Neural cell (in vitro differentiated cells): ENCODE results near the gene PTPRN2. TPM values are rescaled to one million over a fixed set of nuclear protein-coding genes. Genes with fewer than 3 reads are reported as not detected.

ENCODE experiments used
- H2AFZ ChIP-seq: fragments of 200-600, 300-800 bp; sonication (generic), shearing (Covaris generic); 2 replicates; pipeline ENCODE4 v1.6.0; 2014; ENCODE audit warnings: low read depth, mild to moderate bottlenecking, antibody characterized with exemption, low read length, moderate library complexity
- H3F3A ChIP-seq: fragments of 200-600 bp; shearing (Covaris generic); 2 replicates; pipeline ENCODE4 v1.6.1; 2016; ENCODE audit warnings: mild to moderate bottlenecking, moderate library complexity, mixed read lengths, antibody characterized with exemption, low read length; ENCODE audit not compliant: insufficient read depth, poor library complexity, severe bottlenecking
- H3K27ac ChIP-seq: fragments of 200-600, 300-800 bp; sonication (generic), shearing (Covaris generic); 2 replicates; pipeline ENCODE4 v1.5.1; 2014; ENCODE audit warnings: mild to moderate bottlenecking, low read length, moderate library complexity
- H3K27me3 ChIP-seq: fragments of 300-800, 200-600 bp; sonication (generic), shearing (Covaris generic); 2 replicates; pipeline ENCODE4 v1.6.0; 2014; ENCODE audit warnings: mild to moderate bottlenecking, low read depth, low read length, moderate library complexity; ENCODE audit not compliant: insufficient read depth
- H3K36me3 ChIP-seq: fragments of 300-800, 200-600 bp; sonication (generic), shearing (Covaris generic); 2 replicates; pipeline ENCODE4 v1.5.1; 2014; ENCODE audit warnings: mild to moderate bottlenecking, antibody characterized with exemption, low read length, moderate library complexity; ENCODE audit not compliant: insufficient read depth
- H3K4me2 ChIP-seq: fragments of 300-800, 200-600 bp; sonication (generic), shearing (Covaris generic); 2 replicates; pipeline ENCODE4 v1.6.0; 2014; ENCODE audit warnings: mild to moderate bottlenecking, low read length
- H3K4me3 ChIP-seq: fragments of 300-800, 200-600 bp; sonication (generic), shearing (Covaris generic); 2 replicates; pipeline ENCODE4 v1.5.1; 2014; ENCODE audit warnings: mild to moderate bottlenecking, low read length, moderate library complexity
- H3K79me2 ChIP-seq: fragments of 200-600 bp; shearing (Covaris generic); replicated peaks from 2 replicates; pipeline ENCODE4 v1.6.0; 2014; ENCODE audit warnings: mild to moderate bottlenecking, low read length, moderate library complexity; ENCODE audit not compliant: insufficient read depth
- H3K9ac ChIP-seq: fragments of 300-800, 200-600 bp; sonication (generic), shearing (Covaris generic); 2 replicates; pipeline ENCODE4 v1.6.1; 2016; ENCODE audit warnings: mild to moderate bottlenecking, low read length, mixed read lengths
- H3K9me2 ChIP-seq: fragments of 200-600 bp; shearing (Covaris generic); 2 replicates; pipeline ENCODE4 v1.6.1; 2016; ENCODE audit warnings: mild to moderate bottlenecking, low read length, mixed read lengths; ENCODE audit not compliant: insufficient read depth
- H3K9me3 ChIP-seq: fragments of 200-600, 300-800 bp; sonication (generic), shearing (Covaris generic); 2 replicates; pipeline ENCODE4 v1.6.1; 2016; ENCODE audit warnings: mild to moderate bottlenecking, mixed run types, low read length, moderate library complexity, mixed read lengths
- H4K20me1 ChIP-seq: fragments of 200-600 bp; shearing (Covaris generic); 2 replicates; pipeline ENCODE4 v1.6.1; 2016; ENCODE audit warnings: mild to moderate bottlenecking, mixed run types; ENCODE audit not compliant: insufficient read depth
- EP300 ChIP-seq: fragments of 450-650 bp; conservative IDR thresholded peaks from 2 replicates; pipeline ENCODE4 v1.6.1; 2014; ENCODE audit warnings: antibody characterized with exemption, mild to moderate bottlenecking, moderate library complexity; ENCODE audit not compliant: poor library complexity, severe bottlenecking
- EZH2 ChIP-seq: fragments of 200-600, 300-800 bp; shearing (Covaris generic), sonication (generic); IDR thresholded peaks from 2 replicates; pipeline ENCODE4 v1.6.1; 2014; ENCODE audit warnings: antibody characterized with exemption, low read length, borderline replicate concordance, mild to moderate bottlenecking; ENCODE audit not compliant: insufficient read depth, poor library complexity, severe bottlenecking
- MXI1 ChIP-seq: fragments of 450-650 bp; conservative IDR thresholded peaks from 2 replicates; pipeline ENCODE4 v1.6.1; 2014; ENCODE audit warnings: antibody characterized with exemption, mild to moderate bottlenecking; ENCODE audit not compliant: poor library complexity, severe bottlenecking
- POLR2AphosphoS5 ChIP-seq: IDR thresholded peaks from 2 replicates; pipeline ENCODE4 v1.6.1; 2012
- RAD21 ChIP-seq: fragments of 450-650 bp; conservative IDR thresholded peaks from 2 replicates; pipeline ENCODE4 v1.6.1; 2014; ENCODE audit warnings: antibody characterized with exemption, mild to moderate bottlenecking, moderate library complexity
- SMC3 ChIP-seq: fragments of 450-650 bp; conservative IDR thresholded peaks from 2 replicates; pipeline ENCODE4 v1.6.1; 2014; ENCODE audit warnings: antibody characterized with exemption, mild to moderate bottlenecking, moderate library complexity; ENCODE audit not compliant: poor library complexity
- TAF1 ChIP-seq: IDR thresholded peaks from 2 replicates; pipeline ENCODE4 v1.6.1; 2012; ENCODE audit warnings: low read depth
- polyA plus RNA-seq: library from polyadenylated mRNA; depleted of rRNA; stranded (reverse); fragments of >200 nt; gene quantifications from 2 replicates; pipeline ENCODE4 v1.2.3, GENCODE V29; 2014
- TF ChIP-seq, protein P1 (sequence below): IDR thresholded peaks from 2 replicates; pipeline ENCODE4 v1.6.1; 2012; ENCODE audit warnings: borderline replicate concordance
- TF ChIP-seq, protein P2 (sequence below): fragments of 450-650 bp; IDR thresholded peaks from 2 replicates; pipeline ENCODE4 v1.5.1; 2014; ENCODE audit warnings: antibody characterized with exemption, mild to moderate bottlenecking, moderate library complexity; ENCODE audit not compliant: poor library complexity, severe bottlenecking

Gene PTPRN2
- polyA plus RNA-seq, 1 donor from 2014 or later, result 31.0 TPM

DNA sequence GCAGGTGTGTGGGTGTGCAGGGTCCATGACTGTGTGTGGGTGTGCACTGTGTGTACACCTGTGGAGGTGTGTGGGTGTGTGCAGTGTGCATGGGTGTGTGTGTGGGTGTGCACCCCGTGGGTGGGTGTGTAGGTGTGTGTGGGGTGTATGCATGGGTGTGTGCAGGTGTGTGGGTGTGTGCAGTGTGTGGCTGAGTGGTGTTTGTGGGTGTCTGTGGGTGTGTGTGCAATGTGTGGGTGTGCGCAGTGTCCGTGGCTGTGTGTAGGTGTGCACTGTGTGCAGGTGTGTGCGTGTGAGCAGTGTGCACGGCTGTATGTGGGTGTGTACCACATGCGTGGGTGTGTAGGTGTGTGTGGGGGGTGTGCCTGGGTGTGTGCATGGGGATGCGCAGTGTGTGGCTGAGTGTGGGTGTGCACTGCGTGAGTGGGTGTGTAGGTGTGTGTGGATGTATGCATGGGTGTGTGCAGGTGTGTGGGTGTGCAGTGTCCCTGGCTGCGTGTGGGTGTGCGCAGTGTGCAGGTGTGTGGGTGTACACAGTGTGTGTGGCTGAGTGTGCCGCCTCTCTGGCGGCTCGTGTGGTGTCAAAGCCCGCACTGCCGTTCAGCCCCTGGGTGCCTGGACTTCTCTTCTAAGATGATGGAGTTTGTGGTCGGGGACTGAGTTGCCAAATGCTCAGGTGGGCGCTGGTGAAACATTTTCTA lies 1042.5 kb downstream of the PTPRN2 start:
- H3K9ac ChIP-seq, result no peak overlapping the region
- H3K9me3 ChIP-seq, result no peaks in the 10 kb centered on the region
- no peak overlapping the region for H3K27ac ChIP-seq
- no peaks in the 10 kb centered on the region for H3K27me3 ChIP-seq
- H3K4me2 ChIP-seq, result no peak overlapping the region
- H3K79me2 ChIP-seq, result no peaks in the 10 kb centered on the region
- TF ChIP-seq RAD21 (no peak), POLR2AphosphoS5 (peak; percentile 21), EP300 (no peak), TAF1 (no peak)
- H4K20me1 ChIP-seq, result no peaks in the 10 kb centered on the region
- H3F3A ChIP-seq, result no peaks in the 10 kb centered on the region
- no peak overlapping the region for H3K4me3 ChIP-seq
- no peak overlapping the region for H2AFZ ChIP-seq
- peaks cover 12% of the 10 kb centered on the region for H3K36me3 ChIP-seq
- H3K9me2 ChIP-seq, result no peaks in the 10 kb centered on the region

DNA sequence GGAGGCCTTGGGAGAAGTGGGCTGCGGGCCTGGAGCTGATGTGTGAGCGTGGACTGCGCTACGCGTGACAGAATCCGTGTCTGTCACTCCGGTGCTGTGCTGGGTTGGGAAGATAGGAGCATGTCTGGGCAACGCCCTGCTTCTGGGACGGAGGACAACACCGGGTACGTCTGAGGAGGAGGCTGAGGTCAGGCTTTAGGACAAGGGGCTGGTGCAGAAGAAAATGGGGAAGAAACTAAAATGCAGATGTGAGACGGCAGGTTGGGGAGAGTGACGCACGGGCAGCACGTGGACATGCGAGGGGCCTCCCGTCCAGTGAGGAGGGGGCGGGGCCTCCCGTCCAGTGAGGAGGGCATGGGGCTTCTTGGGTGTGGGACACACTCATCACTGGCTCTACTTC lies 1043.4 kb downstream of the PTPRN2 start:
- peaks cover 12% of the 10 kb centered on the region for H3K36me3 ChIP-seq
- H3K27ac ChIP-seq, result no peak overlapping the region
- no peak overlapping the region for H3K4me3 ChIP-seq
- TF ChIP-seq POLR2AphosphoS5 (no peak), RAD21 (no peak), MXI1 (no peak), EZH2 (no peak), SMC3 (no peak), TAF1 (no peak), EP300 (no peak)
- TF ChIP-seq, protein P1, sequence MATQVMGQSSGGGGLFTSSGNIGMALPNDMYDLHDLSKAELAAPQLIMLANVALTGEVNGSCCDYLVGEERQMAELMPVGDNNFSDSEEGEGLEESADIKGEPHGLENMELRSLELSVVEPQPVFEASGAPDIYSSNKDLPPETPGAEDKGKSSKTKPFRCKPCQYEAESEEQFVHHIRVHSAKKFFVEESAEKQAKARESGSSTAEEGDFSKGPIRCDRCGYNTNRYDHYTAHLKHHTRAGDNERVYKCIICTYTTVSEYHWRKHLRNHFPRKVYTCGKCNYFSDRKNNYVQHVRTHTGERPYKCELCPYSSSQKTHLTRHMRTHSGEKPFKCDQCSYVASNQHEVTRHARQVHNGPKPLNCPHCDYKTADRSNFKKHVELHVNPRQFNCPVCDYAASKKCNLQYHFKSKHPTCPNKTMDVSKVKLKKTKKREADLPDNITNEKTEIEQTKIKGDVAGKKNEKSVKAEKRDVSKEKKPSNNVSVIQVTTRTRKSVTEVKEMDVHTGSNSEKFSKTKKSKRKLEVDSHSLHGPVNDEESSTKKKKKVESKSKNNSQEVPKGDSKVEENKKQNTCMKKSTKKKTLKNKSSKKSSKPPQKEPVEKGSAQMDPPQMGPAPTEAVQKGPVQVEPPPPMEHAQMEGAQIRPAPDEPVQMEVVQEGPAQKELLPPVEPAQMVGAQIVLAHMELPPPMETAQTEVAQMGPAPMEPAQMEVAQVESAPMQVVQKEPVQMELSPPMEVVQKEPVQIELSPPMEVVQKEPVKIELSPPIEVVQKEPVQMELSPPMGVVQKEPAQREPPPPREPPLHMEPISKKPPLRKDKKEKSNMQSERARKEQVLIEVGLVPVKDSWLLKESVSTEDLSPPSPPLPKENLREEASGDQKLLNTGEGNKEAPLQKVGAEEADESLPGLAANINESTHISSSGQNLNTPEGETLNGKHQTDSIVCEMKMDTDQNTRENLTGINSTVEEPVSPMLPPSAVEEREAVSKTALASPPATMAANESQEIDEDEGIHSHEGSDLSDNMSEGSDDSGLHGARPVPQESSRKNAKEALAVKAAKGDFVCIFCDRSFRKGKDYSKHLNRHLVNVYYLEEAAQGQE, result no peak
- TF ChIP-seq, protein P2, sequence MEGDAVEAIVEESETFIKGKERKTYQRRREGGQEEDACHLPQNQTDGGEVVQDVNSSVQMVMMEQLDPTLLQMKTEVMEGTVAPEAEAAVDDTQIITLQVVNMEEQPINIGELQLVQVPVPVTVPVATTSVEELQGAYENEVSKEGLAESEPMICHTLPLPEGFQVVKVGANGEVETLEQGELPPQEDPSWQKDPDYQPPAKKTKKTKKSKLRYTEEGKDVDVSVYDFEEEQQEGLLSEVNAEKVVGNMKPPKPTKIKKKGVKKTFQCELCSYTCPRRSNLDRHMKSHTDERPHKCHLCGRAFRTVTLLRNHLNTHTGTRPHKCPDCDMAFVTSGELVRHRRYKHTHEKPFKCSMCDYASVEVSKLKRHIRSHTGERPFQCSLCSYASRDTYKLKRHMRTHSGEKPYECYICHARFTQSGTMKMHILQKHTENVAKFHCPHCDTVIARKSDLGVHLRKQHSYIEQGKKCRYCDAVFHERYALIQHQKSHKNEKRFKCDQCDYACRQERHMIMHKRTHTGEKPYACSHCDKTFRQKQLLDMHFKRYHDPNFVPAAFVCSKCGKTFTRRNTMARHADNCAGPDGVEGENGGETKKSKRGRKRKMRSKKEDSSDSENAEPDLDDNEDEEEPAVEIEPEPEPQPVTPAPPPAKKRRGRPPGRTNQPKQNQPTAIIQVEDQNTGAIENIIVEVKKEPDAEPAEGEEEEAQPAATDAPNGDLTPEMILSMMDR, result no peak
- no peak overlapping the region for H3K4me2 ChIP-seq
- H2AFZ ChIP-seq, result no peak overlapping the region
- H3K9me2 ChIP-seq, result no peaks in the 10 kb centered on the region
- H4K20me1 ChIP-seq, result no peaks in the 10 kb centered on the region
- no peaks in the 10 kb centered on the region for H3K9me3 ChIP-seq
- no peaks in the 10 kb centered on the region for H3K79me2 ChIP-seq
- H3F3A ChIP-seq, result no peaks in the 10 kb centered on the region
- no peak overlapping the region for H3K9ac ChIP-seq
- H3K27me3 ChIP-seq, result no peaks in the 10 kb centered on the region
